Measurements from ENCODE around the gene PAPSS1. TPM values are rescaled to one million over a fixed set of nuclear protein-coding genes. Genes with fewer than 3 reads are reported as not detected.

The PAPSS1 gene
- total and polyA plus RNA-seq, 2 of the 8 experiments (the other 6 are each of a cell fraction or from before 2014, with no cell fraction given) = 79.2 to 98.5 TPM

- H2BK12ac ChIP-seq (ENCODE audit: low read depth, low read length) = no peak overlapping the region
- H4K20me1 ChIP-seq (replicated peaks in 1 of 2; ENCODE audit: control insufficient read depth in 1 of 2, insufficient read depth in 2 of 2, low read length in 2 of 2) = no peaks in the 10 kb centered on the region
- H3K9ac ChIP-seq (replicated peaks in 1 of 4; ENCODE audit: extremely low read depth in 1 of 4, low read depth in 3 of 4, low read length in 3 of 4) = no peak overlapping the region
- TF ChIP-seq ATF2 (IDR thresholded peaks at IDR 0.05; ENCODE audit: low read length) (no peak), RBBP5 (IDR thresholded peaks at IDR 0.05; ENCODE audit: borderline replicate concordance, low read depth, low read length) (no peak)
These were observed 100.3 kb downstream of the PAPSS1 start for GRCh38 chr4:107619731-107620130.

More at GRCh38 chr4:107619731-107620130, 100.3 kb downstream of the PAPSS1 start:
- DNase-seq (ENCODE audit: low read depth in 1 of 2, low spot score in 2 of 2) (no peak), FAIRE-seq (no peak)
- Histone ChIP-seq H3K79me1 (ENCODE audit: low read depth, low read length) (no peaks in the 10 kb centered on the region; the same call in 1 of the 2 replicates), H3K9me3 (ENCODE audit: insufficient read depth in 2 of 2, low read depth in 1 of 2, low read length in 1 of 2) (0 out of 4 replicates have a peak, but pooled peaks cover 0 to 2% of the 10 kb centered on the region in 2 experiments), H2BK15ac (ENCODE audit: low read length) (no peak overlapping the region), H2BK20ac (ENCODE audit: low read length) (no peak overlapping the region), H2BK120ac (replicated peaks; ENCODE audit: low read depth, low read length) (no peak overlapping the region), H3K27ac (ENCODE audit: low read depth, low read length) (no peak overlapping the region), H3K27me3 (replicated peaks in 1 of 4; ENCODE audit: control insufficient read depth in 3 of 4, extremely low read depth in 1 of 4, insufficient read depth in 3 of 4, low read length in 3 of 4) (no peaks in the 10 kb centered on the region), H2BK5ac (ENCODE audit: low read depth, low read length) (no peak overlapping the region), H3K23me2 (ENCODE audit: low read depth, low read length) (no peaks in the 10 kb centered on the region), H4K8ac (ENCODE audit: extremely low read depth, insufficient read depth, low read length) (no peak overlapping the region), H3K4me2 (ENCODE audit: insufficient read depth in 1 of 2, low read depth in 2 of 2, low read length in 2 of 2) (no peak overlapping the region), H3K18ac (ENCODE audit: extremely low read depth, low read length) (no peak overlapping the region), H3K56ac (replicated peaks; ENCODE audit: insufficient read length, low read depth, low read length) (no peak overlapping the region), H3K4me3 (ENCODE audit: extremely low read depth in 1 of 4, insufficient read depth in 2 of 4, low read depth in 3 of 4, low read length in 4 of 4) (no peak overlapping the region), H3K79me2 (ENCODE audit: control insufficient read depth in 1 of 2, insufficient read depth in 2 of 2, low read length in 2 of 2) (no peaks in the 10 kb centered on the region; a peak in 1 of 4 replicates), H2AFZ (ENCODE audit: low read length) (no peak overlapping the region), H3K14ac (ENCODE audit: insufficient read length) (no peak overlapping the region), H4K91ac (replicated peaks; ENCODE audit: insufficient read length, low read length) (no peak overlapping the region), H3K36me3 (ENCODE audit: control insufficient read depth in 2 of 4, insufficient read depth in 4 of 4, low read length in 3 of 4) (peaks cover 0 to 9% (median 4%) of the 10 kb centered on the region in 4 experiments; a peak in 3 of 8 replicates), H3K4ac (replicated peaks; ENCODE audit: insufficient read length, low read depth, low read length) (no peak overlapping the region), H3K4me1 (replicated peaks in 1 of 4; ENCODE audit: control insufficient read depth in 3 of 4, insufficient read depth in 4 of 4, low read length in 3 of 4) (no peaks in the 10 kb centered on the region), H4K5ac (ENCODE audit: insufficient read length, low read depth, low read length) (no peak overlapping the region), H2AK5ac (ENCODE audit: low read depth, low read length) (no peak overlapping the region), H3K23ac (ENCODE audit: insufficient read length) (no peak overlapping the region)
- 85% methylated on average over 2 of the region's 2 CpGs; no CpG with 5 or more reads in 1 of the 2 experiments for WGBS, 2 experiments (ENCODE audit: extremely low coverage in 1 of 2, insufficient coverage in 1 of 2, insufficient read length in 1 of 2, insufficient replicate concordance in 2 of 2, low coverage in 1 of 2, low lambda C conversion rate in 2 of 2, missing lambda C conversion rate in 1 of 2)
- ChIA-PET POLR2A (ENCODE audit: partially characterized antibody) (interaction anchor here (1.0 kb wide), 1 partner anchor 11 kb away, joined by 3 read pairs; no protein-coding TSS in a partner anchor), CTCF (ENCODE audit: partially characterized antibody) (no interaction called here)

All from H1 (cell line).